Keratinocyte (primary cell): Measurements from ENCODE around the gene GDAP1L1.

Experiments used
- EZH2 ChIP-seq: IDR thresholded peaks from one replicate; pipeline ENCODE4 v1.6.1; 2012; ENCODE audit warnings: inconsistent platforms, mild to moderate bottlenecking, low read length, moderate library complexity
- TF ChIP-seq, protein P1 (sequence below), 3 experiments: IDR thresholded peaks in 1 of 3; conservative IDR thresholded peaks in 1 of 3; optimal IDR thresholded peaks in 1 of 3; 2 replicates in 2 of 3; 3 replicates in 1 of 3; pipeline versions ENCODE3 to v1.5.1; 2011; ENCODE audit warnings: low read length in 3 of 3, mild to moderate bottlenecking in 3 of 3, moderate library complexity in 2 of 3, control low read depth in 1 of 3, inconsistent platforms in 1 of 3; ENCODE audit not compliant: insufficient read depth in 2 of 3; ENCODE audit errors: extremely low read depth in 1 of 3

DNA sequence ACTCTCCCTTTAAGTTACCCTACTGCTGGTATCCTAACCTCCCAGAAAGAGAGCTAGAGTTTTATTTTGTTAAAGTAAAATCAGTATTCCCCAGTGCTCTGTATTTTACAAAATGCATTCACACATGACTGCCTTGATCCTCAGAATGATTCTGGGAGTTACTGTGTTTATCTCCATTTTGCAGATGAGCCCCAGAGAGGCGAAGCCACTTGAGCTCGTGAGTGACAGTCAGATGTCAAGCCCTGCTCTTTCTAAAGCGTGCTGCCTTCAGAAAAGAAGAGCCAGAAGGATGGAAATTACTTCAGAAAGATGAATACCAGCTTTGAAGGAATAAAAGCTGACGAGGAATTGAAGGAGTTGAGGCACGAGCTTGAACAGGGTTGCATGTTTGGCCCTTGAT is 22.5 kb upstream of the GDAP1L1 start:
- TF ChIP-seq, protein P1, sequence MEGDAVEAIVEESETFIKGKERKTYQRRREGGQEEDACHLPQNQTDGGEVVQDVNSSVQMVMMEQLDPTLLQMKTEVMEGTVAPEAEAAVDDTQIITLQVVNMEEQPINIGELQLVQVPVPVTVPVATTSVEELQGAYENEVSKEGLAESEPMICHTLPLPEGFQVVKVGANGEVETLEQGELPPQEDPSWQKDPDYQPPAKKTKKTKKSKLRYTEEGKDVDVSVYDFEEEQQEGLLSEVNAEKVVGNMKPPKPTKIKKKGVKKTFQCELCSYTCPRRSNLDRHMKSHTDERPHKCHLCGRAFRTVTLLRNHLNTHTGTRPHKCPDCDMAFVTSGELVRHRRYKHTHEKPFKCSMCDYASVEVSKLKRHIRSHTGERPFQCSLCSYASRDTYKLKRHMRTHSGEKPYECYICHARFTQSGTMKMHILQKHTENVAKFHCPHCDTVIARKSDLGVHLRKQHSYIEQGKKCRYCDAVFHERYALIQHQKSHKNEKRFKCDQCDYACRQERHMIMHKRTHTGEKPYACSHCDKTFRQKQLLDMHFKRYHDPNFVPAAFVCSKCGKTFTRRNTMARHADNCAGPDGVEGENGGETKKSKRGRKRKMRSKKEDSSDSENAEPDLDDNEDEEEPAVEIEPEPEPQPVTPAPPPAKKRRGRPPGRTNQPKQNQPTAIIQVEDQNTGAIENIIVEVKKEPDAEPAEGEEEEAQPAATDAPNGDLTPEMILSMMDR (optimal IDR thresholded peaks at IDR 0.05 in 1 of 3, IDR thresholded peaks at IDR 0.05 in 1 of 3, conservative IDR thresholded peaks at IDR 0.05 in 1 of 3; ENCODE audit: extremely low read depth in 1 of 3, insufficient read depth in 2 of 3, low read length in 3 of 3): no peak
- no peak for TF ChIP-seq EZH2
